ENCODE results near the gene TMCC2.
A peak's percentile ranks its signal among the peaks of the same experiment; 100 is the strongest.

The TMCC2 gene

GRCh38 chr1:205303247-205303888 is 75.6 kb downstream of the TMCC2 start:
- no peak for DNase-seq (ENCODE audit: low spot score)

- DNase-seq (ENCODE audit: low spot score) = no peak
Observed at GRCh38 chr1:205304046-205304694, 76.4 kb downstream of the TMCC2 start.

- DNase-seq (ENCODE audit: low spot score) = no peak
Observed at GRCh38 chr1:205304695-205305070, 76.9 kb downstream of the TMCC2 start.

- DNase-seq (ENCODE audit: low spot score) = no peak
Observed at GRCh38 chr1:205306929-205307566, 79.3 kb downstream of the TMCC2 start.

GRCh38 chr1:205309741-205310140 is 82.0 kb downstream of the TMCC2 start:
- DNase-seq (ENCODE audit: low spot score) = no peak

- DNase-seq (ENCODE audit: low spot score) = no peak
Observed at GRCh38 chr1:205310976-205311704, 83.4 kb downstream of the TMCC2 start.

- no peak for DNase-seq (ENCODE audit: low spot score)
Observed at GRCh38 chr1:205312866-205313562, 85.3 kb downstream of the TMCC2 start.

- DNase-seq (ENCODE audit: low spot score) = no peak
Observed at GRCh38 chr1:205313563-205314308, 86.0 kb downstream of the TMCC2 start.

GRCh38 chr1:205315008-205315618 is 87.4 kb downstream of the TMCC2 start:
- no peak for DNase-seq (ENCODE audit: low spot score)

- DNase-seq (ENCODE audit: low spot score) = no peak
Observed at GRCh38 chr1:205316161-205316566, 88.4 kb downstream of the TMCC2 start.

GRCh38 chr1:205317311-205317917 is 89.7 kb downstream of the TMCC2 start:
- DNase-seq (ENCODE audit: low spot score) = no peak

- DNase-seq (ENCODE audit: low spot score) = no peak
Observed at GRCh38 chr1:205318231-205318991, 90.7 kb downstream of the TMCC2 start.

GRCh38 chr1:205319081-205320018 is 91.6 kb downstream of the TMCC2 start:
- DNase-seq (ENCODE audit: low spot score) = no peak

GRCh38 chr1:205321162-205321958 is 93.6 kb downstream of the TMCC2 start, which contains the start of gene NUAK2:
NUAK2 (minus strand) TSS chr1:205321745; CDS start chr1:205321628, 117 bp downstream.
- peak; percentile 75 for DNase-seq (ENCODE audit: low spot score)

GRCh38 chr1:205321959-205322283 is 94.2 kb downstream of the TMCC2 start:
- no peak for DNase-seq (ENCODE audit: low spot score)
